ENCODE results near the gene ASCC1. TPM values are rescaled to one million over a fixed set of nuclear protein-coding genes. Genes with fewer than 3 reads are reported as not detected.

ASCC1 gene
- total and polyA plus RNA-seq, 2 experiments from 2014 or later: 13.7 to 37.2 TPM

DNA sequence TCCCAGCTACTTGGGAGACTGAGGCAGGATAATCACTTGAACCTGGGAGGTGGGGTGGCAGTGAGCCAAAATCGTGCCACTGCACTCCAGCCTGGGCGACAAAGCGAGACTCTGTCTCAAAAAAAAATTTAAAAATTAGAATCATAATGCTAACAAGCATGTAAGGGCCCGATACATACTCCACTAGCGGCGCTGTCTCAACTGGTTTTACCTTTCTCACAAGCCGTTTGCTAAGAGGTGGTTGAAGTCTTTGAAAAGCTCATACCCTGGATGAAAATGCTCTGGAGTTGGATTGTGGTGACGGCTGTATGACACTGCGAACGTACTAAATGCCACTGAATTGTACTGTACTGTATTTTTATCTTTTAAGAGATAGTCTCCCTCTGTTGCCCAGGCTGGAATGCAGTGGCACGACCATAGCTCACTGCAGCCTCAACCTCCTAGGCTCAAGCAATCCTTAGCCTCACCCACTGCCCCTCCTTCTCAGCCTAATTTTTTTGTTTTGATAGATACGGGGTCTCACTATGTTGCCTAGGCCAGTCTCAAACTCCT lies 157.7 kb downstream of the ASCC1 start (continued):
- TF ChIP-seq, protein P1, sequence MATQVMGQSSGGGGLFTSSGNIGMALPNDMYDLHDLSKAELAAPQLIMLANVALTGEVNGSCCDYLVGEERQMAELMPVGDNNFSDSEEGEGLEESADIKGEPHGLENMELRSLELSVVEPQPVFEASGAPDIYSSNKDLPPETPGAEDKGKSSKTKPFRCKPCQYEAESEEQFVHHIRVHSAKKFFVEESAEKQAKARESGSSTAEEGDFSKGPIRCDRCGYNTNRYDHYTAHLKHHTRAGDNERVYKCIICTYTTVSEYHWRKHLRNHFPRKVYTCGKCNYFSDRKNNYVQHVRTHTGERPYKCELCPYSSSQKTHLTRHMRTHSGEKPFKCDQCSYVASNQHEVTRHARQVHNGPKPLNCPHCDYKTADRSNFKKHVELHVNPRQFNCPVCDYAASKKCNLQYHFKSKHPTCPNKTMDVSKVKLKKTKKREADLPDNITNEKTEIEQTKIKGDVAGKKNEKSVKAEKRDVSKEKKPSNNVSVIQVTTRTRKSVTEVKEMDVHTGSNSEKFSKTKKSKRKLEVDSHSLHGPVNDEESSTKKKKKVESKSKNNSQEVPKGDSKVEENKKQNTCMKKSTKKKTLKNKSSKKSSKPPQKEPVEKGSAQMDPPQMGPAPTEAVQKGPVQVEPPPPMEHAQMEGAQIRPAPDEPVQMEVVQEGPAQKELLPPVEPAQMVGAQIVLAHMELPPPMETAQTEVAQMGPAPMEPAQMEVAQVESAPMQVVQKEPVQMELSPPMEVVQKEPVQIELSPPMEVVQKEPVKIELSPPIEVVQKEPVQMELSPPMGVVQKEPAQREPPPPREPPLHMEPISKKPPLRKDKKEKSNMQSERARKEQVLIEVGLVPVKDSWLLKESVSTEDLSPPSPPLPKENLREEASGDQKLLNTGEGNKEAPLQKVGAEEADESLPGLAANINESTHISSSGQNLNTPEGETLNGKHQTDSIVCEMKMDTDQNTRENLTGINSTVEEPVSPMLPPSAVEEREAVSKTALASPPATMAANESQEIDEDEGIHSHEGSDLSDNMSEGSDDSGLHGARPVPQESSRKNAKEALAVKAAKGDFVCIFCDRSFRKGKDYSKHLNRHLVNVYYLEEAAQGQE (IDR thresholded peaks at IDR 0.05; ENCODE audit: unreplicated experiment): no peak
- no peak for TF ChIP-seq STAT1 (IDR thresholded peaks at IDR 0.05; ENCODE audit: unreplicated experiment)
- no peak for TF ChIP-seq NANOG (IDR thresholded peaks at IDR 0.05; ENCODE audit: borderline replicate concordance)
- TF ChIP-seq, protein P2, sequence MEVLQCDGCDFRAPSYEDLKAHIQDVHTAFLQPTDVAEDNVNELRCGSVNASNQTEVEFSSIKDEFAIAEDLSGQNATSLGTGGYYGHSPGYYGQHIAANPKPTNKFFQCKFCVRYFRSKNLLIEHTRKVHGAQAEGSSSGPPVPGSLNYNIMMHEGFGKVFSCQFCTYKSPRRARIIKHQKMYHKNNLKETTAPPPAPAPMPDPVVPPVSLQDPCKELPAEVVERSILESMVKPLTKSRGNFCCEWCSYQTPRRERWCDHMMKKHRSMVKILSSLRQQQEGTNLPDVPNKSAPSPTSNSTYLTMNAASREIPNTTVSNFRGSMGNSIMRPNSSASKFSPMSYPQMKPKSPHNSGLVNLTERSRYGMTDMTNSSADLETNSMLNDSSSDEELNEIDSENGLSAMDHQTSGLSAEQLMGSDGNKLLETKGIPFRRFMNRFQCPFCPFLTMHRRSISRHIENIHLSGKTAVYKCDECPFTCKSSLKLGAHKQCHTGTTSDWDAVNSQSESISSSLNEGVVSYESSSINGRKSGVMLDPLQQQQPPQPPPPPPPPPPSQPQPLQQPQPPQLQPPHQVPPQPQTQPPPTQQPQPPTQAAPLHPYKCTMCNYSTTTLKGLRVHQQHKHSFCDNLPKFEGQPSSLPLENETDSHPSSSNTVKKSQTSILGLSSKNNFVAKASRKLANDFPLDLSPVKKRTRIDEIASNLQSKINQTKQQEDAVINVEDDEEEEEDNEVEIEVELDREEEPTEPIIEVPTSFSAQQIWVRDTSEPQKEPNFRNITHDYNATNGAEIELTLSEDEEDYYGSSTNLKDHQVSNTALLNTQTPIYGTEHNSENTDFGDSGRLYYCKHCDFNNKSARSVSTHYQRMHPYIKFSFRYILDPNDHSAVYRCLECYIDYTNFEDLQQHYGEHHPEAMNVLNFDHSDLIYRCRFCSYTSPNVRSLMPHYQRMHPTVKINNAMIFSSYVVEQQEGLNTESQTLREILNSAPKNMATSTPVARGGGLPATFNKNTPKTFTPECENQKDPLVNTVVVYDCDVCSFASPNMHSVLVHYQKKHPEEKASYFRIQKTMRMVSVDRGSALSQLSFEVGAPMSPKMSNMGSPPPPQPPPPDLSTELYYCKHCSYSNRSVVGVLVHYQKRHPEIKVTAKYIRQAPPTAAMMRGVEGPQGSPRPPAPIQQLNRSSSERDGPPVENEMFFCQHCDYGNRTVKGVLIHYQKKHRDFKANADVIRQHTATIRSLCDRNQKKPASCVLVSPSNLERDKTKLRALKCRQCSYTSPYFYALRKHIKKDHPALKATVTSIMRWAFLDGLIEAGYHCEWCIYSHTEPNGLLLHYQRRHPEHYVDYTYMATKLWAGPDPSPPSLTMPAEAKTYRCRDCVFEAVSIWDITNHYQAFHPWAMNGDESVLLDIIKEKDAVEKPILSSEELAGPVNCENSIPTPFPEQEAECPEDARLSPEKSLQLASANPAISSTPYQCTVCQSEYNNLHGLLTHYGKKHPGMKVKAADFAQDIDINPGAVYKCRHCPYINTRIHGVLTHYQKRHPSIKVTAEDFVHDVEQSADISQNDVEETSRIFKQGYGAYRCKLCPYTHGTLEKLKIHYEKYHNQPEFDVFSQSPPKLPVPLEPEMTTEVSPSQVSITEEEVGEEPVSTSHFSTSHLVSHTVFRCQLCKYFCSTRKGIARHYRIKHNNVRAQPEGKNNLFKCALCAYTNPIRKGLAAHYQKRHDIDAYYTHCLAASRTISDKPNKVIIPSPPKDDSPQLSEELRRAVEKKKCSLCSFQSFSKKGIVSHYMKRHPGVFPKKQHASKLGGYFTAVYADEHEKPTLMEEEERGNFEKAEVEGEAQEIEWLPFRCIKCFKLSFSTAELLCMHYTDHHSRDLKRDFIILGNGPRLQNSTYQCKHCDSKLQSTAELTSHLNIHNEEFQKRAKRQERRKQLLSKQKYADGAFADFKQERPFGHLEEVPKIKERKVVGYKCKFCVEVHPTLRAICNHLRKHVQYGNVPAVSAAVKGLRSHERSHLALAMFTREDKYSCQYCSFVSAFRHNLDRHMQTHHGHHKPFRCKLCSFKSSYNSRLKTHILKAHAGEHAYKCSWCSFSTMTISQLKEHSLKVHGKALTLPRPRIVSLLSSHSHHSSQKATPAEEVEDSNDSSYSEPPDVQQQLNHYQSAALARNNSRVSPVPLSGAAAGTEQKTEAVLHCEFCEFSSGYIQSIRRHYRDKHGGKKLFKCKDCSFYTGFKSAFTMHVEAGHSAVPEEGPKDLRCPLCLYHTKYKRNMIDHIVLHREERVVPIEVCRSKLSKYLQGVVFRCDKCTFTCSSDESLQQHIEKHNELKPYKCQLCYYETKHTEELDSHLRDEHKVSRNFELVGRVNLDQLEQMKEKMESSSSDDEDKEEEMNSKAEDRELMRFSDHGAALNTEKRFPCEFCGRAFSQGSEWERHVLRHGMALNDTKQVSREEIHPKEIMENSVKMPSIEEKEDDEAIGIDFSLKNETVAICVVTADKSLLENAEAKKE (CRISPR knock-in tag; IDR thresholded peaks at IDR 0.05): no peak

Measured in GM23338 (cell line).